ENCODE results near the gene NUAK1.

DNA sequence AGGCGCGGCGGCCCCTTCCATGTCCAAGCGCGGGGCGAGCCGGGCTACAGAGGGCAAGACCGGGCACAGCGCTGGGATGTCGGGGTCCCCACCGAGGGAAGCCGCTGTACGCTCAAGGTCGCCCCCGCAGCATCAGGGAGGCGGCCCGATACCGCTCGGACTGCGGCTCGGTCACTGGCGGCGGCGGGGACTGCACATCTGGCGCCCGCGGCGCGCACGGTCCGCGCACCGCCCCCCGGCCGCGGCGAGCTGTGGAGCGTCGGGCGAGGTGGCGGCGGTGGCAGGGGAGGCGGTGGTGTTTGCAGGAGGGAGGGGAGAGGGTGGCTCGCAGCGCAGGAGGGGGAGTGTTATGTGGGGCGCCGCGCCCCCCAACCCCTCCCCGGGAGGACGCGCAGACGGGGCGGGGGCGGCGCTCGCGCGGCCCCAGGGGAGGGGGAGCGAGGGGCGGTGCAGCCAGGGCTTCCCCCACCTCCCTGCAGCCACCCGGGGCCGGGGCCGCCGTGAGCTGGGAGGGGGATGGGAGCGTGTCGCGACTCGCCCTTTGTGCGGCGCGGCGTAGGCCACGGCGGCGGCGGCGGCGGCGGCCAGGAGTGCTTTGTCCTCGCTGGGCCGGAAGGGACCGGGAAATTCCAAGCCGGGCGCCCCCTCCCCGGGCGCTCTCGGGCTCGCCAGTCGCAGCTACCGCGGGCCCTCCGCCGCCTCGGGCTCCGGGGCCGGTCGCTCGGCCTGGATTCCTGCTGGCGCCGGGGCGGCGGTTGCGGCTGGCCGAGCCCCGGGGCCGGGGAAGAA, at the start of gene NUAK1:
- TF ChIP-seq, protein P1, sequence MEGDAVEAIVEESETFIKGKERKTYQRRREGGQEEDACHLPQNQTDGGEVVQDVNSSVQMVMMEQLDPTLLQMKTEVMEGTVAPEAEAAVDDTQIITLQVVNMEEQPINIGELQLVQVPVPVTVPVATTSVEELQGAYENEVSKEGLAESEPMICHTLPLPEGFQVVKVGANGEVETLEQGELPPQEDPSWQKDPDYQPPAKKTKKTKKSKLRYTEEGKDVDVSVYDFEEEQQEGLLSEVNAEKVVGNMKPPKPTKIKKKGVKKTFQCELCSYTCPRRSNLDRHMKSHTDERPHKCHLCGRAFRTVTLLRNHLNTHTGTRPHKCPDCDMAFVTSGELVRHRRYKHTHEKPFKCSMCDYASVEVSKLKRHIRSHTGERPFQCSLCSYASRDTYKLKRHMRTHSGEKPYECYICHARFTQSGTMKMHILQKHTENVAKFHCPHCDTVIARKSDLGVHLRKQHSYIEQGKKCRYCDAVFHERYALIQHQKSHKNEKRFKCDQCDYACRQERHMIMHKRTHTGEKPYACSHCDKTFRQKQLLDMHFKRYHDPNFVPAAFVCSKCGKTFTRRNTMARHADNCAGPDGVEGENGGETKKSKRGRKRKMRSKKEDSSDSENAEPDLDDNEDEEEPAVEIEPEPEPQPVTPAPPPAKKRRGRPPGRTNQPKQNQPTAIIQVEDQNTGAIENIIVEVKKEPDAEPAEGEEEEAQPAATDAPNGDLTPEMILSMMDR (conservative IDR thresholded peaks at IDR 0.05) = no peak
- TF ChIP-seq EZH2 (IDR thresholded peaks at IDR 0.05; ENCODE audit: low read depth) = no peak
